H1 (cell line): ENCODE results near the gene SSC5D. TPM values are rescaled to one million over a fixed set of nuclear protein-coding genes. Genes with fewer than 3 reads are reported as not detected.

Experiments used
- CTCF ChIA-PET: fragments of 300-600 bp; sonication (Branson Sonifier 250); formaldehyde crosslinking; loops from one replicate; lab custom pipeline; 2021; ENCODE audit not compliant: partially characterized antibody; lab: Charles Lee
- POLR2A ChIA-PET: fragments of 300-600 bp; sonication (Branson Sonifier 250); formaldehyde crosslinking; loops from one replicate; lab custom pipeline; 2021; ENCODE audit warnings: inconsistent platforms; ENCODE audit not compliant: partially characterized antibody; lab: Charles Lee
- DNase-seq, 2 experiments: peaks; one replicate each; pipeline versions ENCODE4 v3.0.0 to v3.0.0-alpha.2; 2010 to 2022; ENCODE audit warnings: low spot score in 2 of 2, low read depth in 1 of 2, mixed read lengths in 1 of 2
- FAIRE-seq: peaks from 2 replicates; lab custom pipeline; 2011; peaks lifted over from hg19 to GRCh38; lab: Jason Lieb, UNC
- H2AFZ ChIP-seq: 2 replicates; pipeline ENCODE4 v1.8.1; 2012; ENCODE audit warnings: low read length, inconsistent platforms
- H2AK5ac ChIP-seq: 2 replicates; pipeline ENCODE4 v1.6.1; 2013; ENCODE audit warnings: low read depth, low read length
- H2BK120ac ChIP-seq: replicated peaks from 2 replicates; pipeline ENCODE3; 2013; ENCODE audit warnings: low read depth, low read length, inconsistent platforms
- H2BK12ac ChIP-seq: 2 replicates; pipeline ENCODE4 v1.6.1; 2013; ENCODE audit warnings: low read depth, low read length
- H2BK15ac ChIP-seq: 2 replicates; pipeline ENCODE4 v1.6.1; 2013; ENCODE audit warnings: low read length
- H2BK20ac ChIP-seq: 2 replicates; pipeline ENCODE4 v1.6.1; 2013; ENCODE audit warnings: low read length
- H2BK5ac ChIP-seq: 2 replicates; pipeline ENCODE4 v1.6.1; 2013; ENCODE audit warnings: low read depth, low read length
- H3K14ac ChIP-seq: 2 replicates; pipeline ENCODE4 v1.6.1; 2013; ENCODE audit warnings: inconsistent platforms; ENCODE audit not compliant: insufficient read length
- H3K18ac ChIP-seq: 2 replicates; pipeline ENCODE4 v1.6.1; 2013; ENCODE audit warnings: low read length; ENCODE audit errors: extremely low read depth
- H3K23ac ChIP-seq: 2 replicates; pipeline ENCODE4 v1.6.1; 2013; ENCODE audit warnings: inconsistent platforms; ENCODE audit not compliant: insufficient read length
- H3K23me2 ChIP-seq: 2 replicates; pipeline ENCODE4 v1.6.1; 2013; ENCODE audit warnings: low read depth, low read length
- H3K27ac ChIP-seq: 2 replicates; pipeline ENCODE4 v1.6.1; 2011; ENCODE audit warnings: low read depth, low read length, inconsistent platforms
- H3K27me3 ChIP-seq, 4 experiments: replicated peaks in 1 of 4; 1 replicate in 1 of 4; 2 replicates in 3 of 4; pipeline versions ENCODE4 v1.6.1 to v1.8.1; 2011 to 2013; ENCODE audit warnings: low read length in 3 of 4, mild to moderate bottlenecking in 3 of 4, inconsistent platforms in 2 of 4, mixed read lengths in 2 of 4, moderate library complexity in 1 of 4; ENCODE audit not compliant: control insufficient read depth in 3 of 4, insufficient read depth in 3 of 4; ENCODE audit errors: extremely low read depth in 1 of 4
- H3K36me3 ChIP-seq, 4 experiments: 2 replicates each; pipeline versions ENCODE4 v1.6.1 to v1.8.1; 2011 to 2013; ENCODE audit warnings: mild to moderate bottlenecking in 4 of 4, low read length in 3 of 4, moderate library complexity in 2 of 4, control low read depth in 1 of 4, inconsistent platforms in 1 of 4; ENCODE audit not compliant: insufficient read depth in 4 of 4, control insufficient read depth in 2 of 4
- H3K4ac ChIP-seq: replicated peaks from 2 replicates; pipeline ENCODE3; 2013; ENCODE audit warnings: low read length, low read depth, mixed read lengths, inconsistent platforms; ENCODE audit not compliant: insufficient read length
- H3K4me1 ChIP-seq, 4 experiments: replicated peaks in 1 of 4; 1 replicate in 1 of 4; 2 replicates in 3 of 4; pipeline versions ENCODE4 v1.6.1 to v1.8.1; 2011 to 2013; ENCODE audit warnings: low read length in 3 of 4, inconsistent platforms in 2 of 4, mixed read lengths in 1 of 4; ENCODE audit not compliant: insufficient read depth in 4 of 4, control insufficient read depth in 3 of 4
- H3K4me2 ChIP-seq, 2 experiments: 2 replicates each; pipeline versions ENCODE4 v1.6.1 to v1.8.1; 2011 to 2013; ENCODE audit warnings: low read depth in 2 of 2, low read length in 2 of 2, control low read depth in 1 of 2, inconsistent platforms in 1 of 2, mild to moderate bottlenecking in 1 of 2; ENCODE audit not compliant: insufficient read depth in 1 of 2
- H3K4me3 ChIP-seq, 4 experiments: fragments of 200-600, 300-600 bp in 1 of 4; sonication (generic), shearing (Covaris generic), sonication (Bioruptor Twin) in 1 of 4; 2 replicates each; pipeline versions ENCODE4 v1.5.1 to v1.8.1; 2011 to 2016; ENCODE audit warnings: low read length in 4 of 4, low read depth in 3 of 4, control low read depth in 2 of 4, inconsistent platforms in 2 of 4, mild to moderate bottlenecking in 2 of 4, mixed read lengths in 1 of 4, moderate library complexity in 1 of 4; ENCODE audit not compliant: insufficient read depth in 2 of 4; ENCODE audit errors: extremely low read depth in 1 of 4
- H3K56ac ChIP-seq: replicated peaks from 2 replicates; pipeline ENCODE3; 2013; ENCODE audit warnings: low read depth, mild to moderate bottlenecking, mixed read lengths, low read length, inconsistent platforms; ENCODE audit not compliant: insufficient read length
- H3K79me1 ChIP-seq: 2 replicates; pipeline ENCODE4 v1.6.1; 2013; ENCODE audit warnings: low read depth, low read length, control low read depth
- H3K79me2 ChIP-seq, 2 experiments: 2 replicates each; pipeline versions ENCODE4 v1.6.1 to v1.8.1; 2012 to 2013; ENCODE audit warnings: low read length in 2 of 2, mild to moderate bottlenecking in 2 of 2, inconsistent platforms in 1 of 2; ENCODE audit not compliant: insufficient read depth in 2 of 2, control insufficient read depth in 1 of 2
- H3K9ac ChIP-seq, 4 experiments: replicated peaks in 1 of 4; 1 replicate in 1 of 4; 2 replicates in 3 of 4; pipeline versions ENCODE4 v1.6.1 to v1.8.1; 2011 to 2013; ENCODE audit warnings: low read depth in 3 of 4, low read length in 3 of 4, control low read depth in 2 of 4, mild to moderate bottlenecking in 2 of 4, moderate library complexity in 2 of 4, inconsistent platforms in 1 of 4; ENCODE audit errors: extremely low read depth in 1 of 4
- H3K9me3 ChIP-seq, 2 experiments: 2 replicates each; pipeline versions ENCODE4 v1.6.1 to v1.8.1; 2012 to 2013; ENCODE audit warnings: mild to moderate bottlenecking in 2 of 2, moderate library complexity in 2 of 2, control low read depth in 1 of 2, inconsistent platforms in 1 of 2, low read depth in 1 of 2, low read length in 1 of 2, mixed read lengths in 1 of 2; ENCODE audit not compliant: insufficient read depth in 2 of 2
- H4K20me1 ChIP-seq, 2 experiments: replicated peaks in 1 of 2; 2 replicates each; pipeline versions ENCODE3 to v1.8.1; 2011 to 2013; ENCODE audit warnings: inconsistent platforms in 2 of 2, low read length in 2 of 2, mild to moderate bottlenecking in 1 of 2; ENCODE audit not compliant: insufficient read depth in 2 of 2, control insufficient read depth in 1 of 2
- H4K5ac ChIP-seq: 2 replicates; pipeline ENCODE4 v1.6.1; 2013; ENCODE audit warnings: low read length, low read depth, mixed read lengths, inconsistent platforms; ENCODE audit not compliant: insufficient read length
- H4K8ac ChIP-seq: 2 replicates; pipeline ENCODE4 v1.8.0; 2013; ENCODE audit warnings: mild to moderate bottlenecking, moderate library complexity, low read length, inconsistent platforms; ENCODE audit not compliant: insufficient read depth; ENCODE audit errors: extremely low read depth
- H4K91ac ChIP-seq: replicated peaks from 2 replicates; pipeline ENCODE3; 2013; ENCODE audit warnings: low read length, mixed read lengths, inconsistent platforms; ENCODE audit not compliant: insufficient read length
- BCL11A ChIP-seq, 2 experiments: IDR thresholded peaks; one replicate each; pipeline ENCODE4 v1.6.1; 2011; ENCODE audit warnings: low read depth in 2 of 2, low read length in 2 of 2, mild to moderate bottlenecking in 2 of 2
- BRCA1 ChIP-seq: IDR thresholded peaks from 2 replicates; pipeline ENCODE4 v1.6.1; 2012; ENCODE audit warnings: low read depth, low read length, improper control_type of control experiment
- FOSL1 ChIP-seq: IDR thresholded peaks from 2 replicates; pipeline ENCODE4 v1.6.1; 2011; ENCODE audit warnings: mild to moderate bottlenecking, low read depth, low read length, moderate library complexity; ENCODE audit not compliant: insufficient read depth
- KDM1A ChIP-seq: fragments of 200-600, 300-600 bp; sonication (generic); IDR thresholded peaks from 2 replicates; pipeline ENCODE4 v1.7.1; 2016; ENCODE audit warnings: mild to moderate bottlenecking, low read length, borderline replicate concordance
- MAFK ChIP-seq: IDR thresholded peaks from 2 replicates; pipeline ENCODE4 v1.6.1; 2012; ENCODE audit warnings: low read depth, mild to moderate bottlenecking, improper control_type of control experiment, low read length
- NRF1 ChIP-seq: IDR thresholded peaks from 2 replicates; pipeline ENCODE4 v1.6.1; 2011; ENCODE audit warnings: mild to moderate bottlenecking, low read depth, low read length, improper control_type of control experiment
- POLR2AphosphoS5 ChIP-seq: IDR thresholded peaks from 2 replicates; pipeline ENCODE4 v1.6.1; 2011; ENCODE audit warnings: low read depth, low read length
- SIN3A ChIP-seq, 2 experiments: IDR thresholded peaks in 1 of 2; conservative IDR thresholded peaks in 1 of 2; 2 replicates each; pipeline ENCODE4 v1.6.1; 2011 to 2012; ENCODE audit warnings: low read length in 2 of 2, improper control_type of control experiment in 1 of 2, low read depth in 1 of 2, mild to moderate bottlenecking in 1 of 2
- YY1 ChIP-seq: IDR thresholded peaks from 2 replicates; pipeline ENCODE4 v1.6.1; 2011; ENCODE audit warnings: low read depth, mild to moderate bottlenecking, low read length
- ZNF274 ChIP-seq: IDR thresholded peaks from 2 replicates; pipeline ENCODE4 v1.7.0; 2012; ENCODE audit warnings: low read length, borderline replicate concordance; ENCODE audit errors: extremely low read depth
- WGBS, 2 experiments: shearing (Covaris generic) in 1 of 2; methylation state at CpG; one replicate each; pipeline versions ENCODE4 v1.1.6 to v1.1.7; 2013 to 2015; ENCODE audit warnings: low lambda C conversion rate in 2 of 2, mixed read lengths in 2 of 2, inconsistent platforms in 1 of 2, low coverage in 1 of 2, missing lambda C conversion rate in 1 of 2; ENCODE audit not compliant: insufficient replicate concordance in 2 of 2, insufficient coverage in 1 of 2, insufficient read length in 1 of 2; ENCODE audit errors: extremely low coverage in 1 of 2, missing lambda C conversion rate in 1 of 2; 5-methylcytosine and 5-hydroxymethylcytosine counted together
- polyA plus RNA-seq, 7 experiments: library from polyadenylated mRNA; depleted of rRNA in 3 of 7; stranded (reverse) in 5 of 7; unstranded in 2 of 7; fragments of >200 nt in 5 of 7; fragments of 200-250 nt in 2 of 7; gene quantifications; 1 replicate in 5 of 7; 2 replicates in 1 of 7; 4 replicates in 1 of 7; pipeline versions ENCODE4 v1.2.1 to v1.2.3, GENCODE V29; 2011 to 2013; ENCODE audit warnings: missing spikeins in 2 of 7, mixed read lengths in 2 of 7
- total RNA-seq: library from RNA; stranded (reverse); fragmentation: NEBNext Ultra II Directional; extraction: Animal tissue kit (Norgen Biotek cat#: 25700); gene quantifications from 2 replicates; pipeline ENCODE4 v1.2.1, GENCODE V29; 2021
- TF ChIP-seq, protein P1 (sequence below): IDR thresholded peaks from 2 replicates; pipeline ENCODE4 v1.6.1; 2011; ENCODE audit warnings: low read length, improper control_type of control experiment

Gene SSC5D
- total and polyA plus RNA-seq, 2 of the 8 experiments (the other 6 are each of a cell fraction or from before 2014, with no cell fraction given): 0.39 to 1.7 TPM

- Histone ChIP-seq H3K4me3 (peak overlapping the region; percentile 15 to 50 (median 30); a peak in 7 of 8 replicates), H2AK5ac (no peak overlapping the region), H3K56ac (no peak overlapping the region), H3K79me1 (peaks cover 9% of the 10 kb centered on the region), H3K79me2 (peaks cover 0 to 13% of the 10 kb centered on the region in 2 experiments; a peak in 2 of 4 replicates), H3K36me3 (no peaks in the 10 kb centered on the region), H3K18ac (peak overlapping the region; percentile 78; the same call in 1 of the 2 replicates), H3K4me1 (peaks cover 3 to 25% (median 16%) of the 10 kb centered on the region in 4 experiments), H2BK20ac (no peak overlapping the region), H4K91ac (no peak overlapping the region), H3K27me3 (no peaks in the 10 kb centered on the region; a peak in 1 of 7 replicates), H3K23ac (no peak overlapping the region), H3K4me2 (peak overlapping the region; percentile 60 to 64), H3K14ac (no peak overlapping the region), H4K20me1 (no peaks in the 10 kb centered on the region), H3K9me3 (no peaks in the 10 kb centered on the region), H2BK12ac (no peak overlapping the region), H2BK15ac (no peak overlapping the region), H4K8ac (no peak overlapping the region; the same call in 1 of the 2 replicates), H2BK120ac (no peak overlapping the region), H3K9ac (peak overlapping the region in 2 of 4 experiments; percentile 2 to 8; a peak in 1 of 7 replicates), H3K27ac (no peak overlapping the region; the same call in 1 of the 2 replicates), H4K5ac (peak overlapping the region; percentile 20), H3K4ac (peak overlapping the region; percentile 40), H2AFZ (no peak overlapping the region), H3K23me2 (peaks cover 1% of the 10 kb centered on the region; the same call in 1 of the 2 replicates), H2BK5ac (no peak overlapping the region)
- FAIRE-seq (no peak), DNase-seq (no peak)
- CTCF ChIA-PET: interaction anchor here (0.7 to 1.4 kb wide), 6 partner anchors 9 to 172 kb away, joined by 3 to 6 read pairs (median 4); no protein-coding TSS in a partner anchor
- WGBS, 2 experiments: 33% methylated on average over 26 of the region's 27 CpGs; no CpG with 5 or more reads in 1 of the 2 experiments
- POLR2A ChIA-PET: interaction anchor here (0.9 to 2.9 kb wide), 7 partner anchors 9 to 55 kb away, joined by 3 to 8 read pairs (median 3); partner anchors contain the start of genes NAT14, UBE2S and ZNF628
- TF ChIP-seq ZNF274 (no peak), BRCA1 (no peak), KDM1A (peak; percentile 80; the same call in 1 of the 2 replicates), FOSL1 (no peak), YY1 (0 out of 2 replicates have a peak, but pooled peaks have one; percentile 3), NRF1 (no peak), POLR2AphosphoS5 (no peak), BCL11A (IDR thresholded peaks at IDR 0.05; ENCODE audit: low read depth in 2 of 2, low read length in 2 of 2) (no peak), SIN3A (conservative IDR thresholded peaks at IDR 0.05 in 1 of 2, IDR thresholded peaks at IDR 0.05 in 1 of 2; ENCODE audit: low read depth in 1 of 2, low read length in 2 of 2) (no peak), MAFK (no peak)
- TF ChIP-seq, protein P1, sequence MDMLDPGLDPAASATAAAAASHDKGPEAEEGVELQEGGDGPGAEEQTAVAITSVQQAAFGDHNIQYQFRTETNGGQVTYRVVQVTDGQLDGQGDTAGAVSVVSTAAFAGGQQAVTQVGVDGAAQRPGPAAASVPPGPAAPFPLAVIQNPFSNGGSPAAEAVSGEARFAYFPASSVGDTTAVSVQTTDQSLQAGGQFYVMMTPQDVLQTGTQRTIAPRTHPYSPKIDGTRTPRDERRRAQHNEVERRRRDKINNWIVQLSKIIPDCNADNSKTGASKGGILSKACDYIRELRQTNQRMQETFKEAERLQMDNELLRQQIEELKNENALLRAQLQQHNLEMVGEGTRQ: no peak
Observed at GRCh38 chr19:55461974-55462626, 26.1 kb upstream of the SSC5D start.
